Coronary artery (tissue), 2 donors: Measurements from ENCODE around the gene IL1R1.
"Not testable (repeated sequence)": the region's sequence is repeated elsewhere in the genome, so short reads cannot be mapped to it uniquely, and the experiment has no call there.

ENCODE experiments used
- DNase-seq: peaks from one replicate; pipeline ENCODE4 v3.0.0-alpha.2; 2017; ENCODE audit warnings: low spot score
- H3K27ac ChIP-seq, 2 donors: fragments of 200-600 bp; sonication (generic); one replicate each; pipeline ENCODE4 v1.5.1; 2016 to 2019
- H3K4me3 ChIP-seq: fragments of 200-600 bp; sonication (generic); 2 replicates; pipeline ENCODE4 v1.5.1; 2016; ENCODE audit warnings: mild to moderate bottlenecking, moderate library complexity
- TF ChIP-seq, protein P1 (sequence below): fragments of 200-600 bp; sonication (generic); IDR thresholded peaks from one replicate; pipeline ENCODE4 v1.5.1; 2019; ENCODE audit warnings: antibody characterized with exemption

IL1R1 gene

DNA sequence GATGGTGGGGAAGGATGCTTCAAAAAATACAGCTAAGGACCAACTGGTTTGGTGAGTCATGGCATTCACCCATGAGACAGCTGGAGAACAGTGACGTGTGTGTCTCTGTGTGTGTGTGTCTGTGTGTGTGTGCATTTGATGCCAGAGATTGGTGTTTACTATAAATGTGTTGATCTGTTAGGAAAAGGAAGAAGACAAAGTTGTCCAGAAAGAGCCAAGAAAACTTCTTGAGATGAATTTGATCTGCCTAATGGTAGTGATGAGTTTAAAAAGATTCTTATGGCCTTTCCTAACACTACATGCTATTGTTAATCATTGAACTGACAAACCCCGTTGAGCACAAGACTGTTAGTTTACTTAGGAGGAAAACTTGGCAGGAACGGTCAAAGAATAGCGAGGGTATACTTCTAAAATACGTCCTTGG lies 36.4 kb upstream of the IL1R1 start:
- DNase-seq, result no peak
- H3K27ac ChIP-seq, result no peak overlapping the region
- H3K4me3 ChIP-seq, result peak overlapping the region; percentile 20
- TF ChIP-seq, protein P1, sequence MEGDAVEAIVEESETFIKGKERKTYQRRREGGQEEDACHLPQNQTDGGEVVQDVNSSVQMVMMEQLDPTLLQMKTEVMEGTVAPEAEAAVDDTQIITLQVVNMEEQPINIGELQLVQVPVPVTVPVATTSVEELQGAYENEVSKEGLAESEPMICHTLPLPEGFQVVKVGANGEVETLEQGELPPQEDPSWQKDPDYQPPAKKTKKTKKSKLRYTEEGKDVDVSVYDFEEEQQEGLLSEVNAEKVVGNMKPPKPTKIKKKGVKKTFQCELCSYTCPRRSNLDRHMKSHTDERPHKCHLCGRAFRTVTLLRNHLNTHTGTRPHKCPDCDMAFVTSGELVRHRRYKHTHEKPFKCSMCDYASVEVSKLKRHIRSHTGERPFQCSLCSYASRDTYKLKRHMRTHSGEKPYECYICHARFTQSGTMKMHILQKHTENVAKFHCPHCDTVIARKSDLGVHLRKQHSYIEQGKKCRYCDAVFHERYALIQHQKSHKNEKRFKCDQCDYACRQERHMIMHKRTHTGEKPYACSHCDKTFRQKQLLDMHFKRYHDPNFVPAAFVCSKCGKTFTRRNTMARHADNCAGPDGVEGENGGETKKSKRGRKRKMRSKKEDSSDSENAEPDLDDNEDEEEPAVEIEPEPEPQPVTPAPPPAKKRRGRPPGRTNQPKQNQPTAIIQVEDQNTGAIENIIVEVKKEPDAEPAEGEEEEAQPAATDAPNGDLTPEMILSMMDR, result no peak

DNA sequence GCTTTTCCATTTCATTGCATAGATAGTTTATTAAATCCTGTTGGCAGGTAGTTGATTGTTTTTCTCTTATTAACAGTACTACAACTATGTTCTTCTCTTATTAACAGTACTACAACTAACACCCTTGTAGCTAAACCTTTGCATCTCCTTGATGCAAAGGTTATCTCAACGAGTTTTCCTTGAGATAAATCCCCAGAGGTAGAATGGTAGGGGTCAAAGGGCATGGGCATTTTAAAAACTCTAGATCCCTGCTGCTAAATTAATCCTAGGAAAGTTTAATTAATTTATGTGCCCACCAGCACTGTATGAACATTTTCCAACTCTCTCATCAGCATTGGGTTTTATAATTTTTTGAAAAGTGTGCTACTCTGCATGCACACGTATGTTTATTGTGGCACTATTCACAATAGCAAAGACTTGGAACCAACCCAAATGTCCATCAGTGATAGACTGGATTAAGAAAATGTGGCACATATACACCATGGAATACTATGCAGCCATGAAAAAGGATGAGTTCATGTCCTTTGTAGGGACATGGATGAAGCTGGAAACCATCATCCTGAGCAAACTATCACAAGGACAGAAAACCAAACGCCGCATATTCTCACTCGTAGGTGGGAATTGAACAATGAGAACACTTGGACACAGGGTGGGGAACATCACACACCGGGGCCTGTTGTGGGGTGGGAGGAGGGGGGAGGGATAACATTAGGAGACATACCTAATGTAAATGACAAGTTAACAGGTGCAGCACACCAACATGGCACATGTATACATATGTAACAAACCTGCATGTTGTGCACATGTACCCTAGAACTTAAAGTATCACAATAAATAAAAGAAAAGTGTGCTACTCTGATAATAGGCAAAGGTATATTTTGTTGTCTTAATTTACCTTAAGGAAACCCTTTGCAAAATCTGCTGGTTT lies 35.5 kb upstream of the IL1R1 start:
- not testable (repeated sequence) for H3K4me3 ChIP-seq, H3K27ac ChIP-seq, DNase-seq

DNA sequence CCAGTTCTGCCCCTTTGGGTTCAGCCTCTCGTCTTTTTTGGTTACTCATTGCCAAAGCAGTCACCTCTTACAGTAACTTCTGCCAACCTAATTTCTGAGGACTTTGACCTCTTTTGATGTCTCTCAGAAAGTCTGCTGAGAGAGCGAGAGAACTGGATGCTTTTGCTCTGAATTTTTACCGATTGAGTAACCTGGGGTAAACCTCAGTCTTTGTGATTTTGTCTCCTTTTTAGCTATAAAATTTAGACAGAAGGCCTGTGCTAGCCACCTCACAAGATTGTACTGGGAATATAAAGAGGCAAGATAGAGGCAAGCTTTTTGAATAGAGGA lies 34.8 kb upstream of the IL1R1 start:
- TF ChIP-seq, protein P1, result no peak
- DNase-seq, result no peak
- no peak overlapping the region for H3K27ac ChIP-seq
- no peak overlapping the region for H3K4me3 ChIP-seq

DNA sequence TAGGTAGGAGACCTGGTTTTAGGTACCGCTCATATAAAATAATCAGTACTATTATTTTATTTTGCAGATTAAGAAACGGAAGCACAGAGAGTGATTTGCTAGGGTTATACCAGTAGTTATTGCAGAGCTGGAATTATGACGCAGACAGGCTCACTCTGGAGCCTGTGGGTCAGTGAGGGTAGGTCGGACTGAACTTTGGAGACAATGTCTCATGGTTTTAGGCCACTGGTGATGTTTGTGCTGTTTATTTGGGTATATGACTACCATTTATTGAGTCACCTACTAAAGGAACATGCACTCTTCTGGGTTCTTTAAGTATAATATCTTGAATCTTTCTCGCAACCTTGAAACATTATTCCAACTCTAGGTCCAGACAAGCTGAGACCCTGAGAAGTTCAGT lies 33.5 kb upstream of the IL1R1 start:
- Histone ChIP-seq H3K4me3 (no peak overlapping the region), H3K27ac (no peak overlapping the region)
- DNase-seq, result no peak
- TF ChIP-seq, protein P1, result no peak

DNA sequence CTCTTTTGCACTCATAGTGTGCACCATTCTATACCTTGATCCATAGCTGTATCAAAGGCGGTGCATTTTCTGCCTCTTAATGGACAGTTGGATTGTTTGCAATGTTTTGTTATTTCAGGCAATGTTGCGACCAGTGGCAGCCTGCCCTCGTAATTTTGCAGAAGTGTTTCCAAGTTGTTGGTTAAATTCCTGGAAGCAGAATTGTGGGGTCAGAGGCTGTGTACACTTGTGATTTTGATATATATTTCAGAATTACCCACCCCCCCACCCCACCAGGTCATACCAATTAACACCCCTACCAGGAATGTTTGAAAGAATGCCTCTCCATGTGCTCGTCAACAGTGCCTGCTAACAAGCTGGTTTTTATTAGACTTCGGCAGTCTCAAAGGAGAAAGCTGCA lies 32.4 kb upstream of the IL1R1 start:
- no peak overlapping the region for H3K4me3 ChIP-seq
- TF ChIP-seq, protein P1, result no peak
- no peak for DNase-seq
- H3K27ac ChIP-seq, result no peak overlapping the region

DNA sequence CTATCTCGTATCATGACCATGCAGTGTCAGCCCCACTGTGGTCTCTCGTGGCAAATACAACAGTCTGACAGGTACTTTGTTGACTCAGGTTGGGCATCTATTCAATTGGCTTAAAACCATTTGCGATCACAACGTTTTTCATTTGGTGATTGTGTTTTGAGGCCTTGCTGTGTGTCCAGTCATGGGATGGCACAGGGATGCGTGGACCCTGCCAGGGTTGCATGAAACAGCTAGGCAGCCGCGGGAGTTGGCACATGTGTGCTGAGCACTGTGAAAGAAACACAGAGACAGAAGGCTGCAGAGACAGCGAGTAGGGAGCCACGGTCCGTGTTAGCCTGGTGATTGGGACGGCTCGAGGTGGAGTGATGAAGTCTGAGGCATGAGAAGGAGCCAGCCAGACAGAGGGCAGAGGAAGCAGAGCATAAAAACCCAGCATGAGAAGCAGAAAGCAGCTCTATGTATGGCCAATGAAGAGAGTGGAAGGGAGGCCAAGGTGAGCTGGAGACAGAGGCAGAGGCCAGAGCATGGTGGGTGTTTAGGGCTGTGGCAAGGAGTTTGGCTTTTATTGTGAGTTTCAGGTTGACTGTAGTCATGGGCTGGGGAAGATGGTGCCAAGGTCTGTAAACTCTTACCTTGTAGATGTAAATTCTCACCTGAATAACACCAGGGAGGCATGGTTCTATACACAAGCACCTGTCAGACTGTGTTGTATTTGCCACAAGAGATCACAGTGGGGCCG lies 31.8 kb upstream of the IL1R1 start:
- H3K4me3 ChIP-seq, result no peak overlapping the region
- no peak overlapping the region for H3K27ac ChIP-seq
- no peak for DNase-seq
- TF ChIP-seq, protein P1, result no peak

DNA sequence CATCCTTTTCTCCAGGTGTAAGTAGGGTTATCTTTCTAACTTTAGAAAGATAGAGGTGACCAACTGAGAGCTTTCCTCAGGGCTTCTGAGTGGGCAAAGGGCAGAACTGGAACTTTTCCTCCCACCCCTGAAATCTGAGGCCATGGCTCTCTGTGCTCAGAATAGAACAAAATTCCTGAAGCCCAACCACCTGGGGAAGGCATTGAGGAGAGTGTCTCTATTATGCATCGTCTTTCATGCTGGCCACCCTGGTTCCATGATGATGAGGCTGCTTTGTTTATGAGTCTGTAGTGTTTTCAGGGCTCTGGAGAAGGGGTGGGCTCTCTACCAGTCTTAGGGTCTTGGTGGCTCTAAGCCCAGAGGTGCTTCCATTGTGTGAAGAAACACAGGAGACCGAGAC lies 30.7 kb upstream of the IL1R1 start:
- Histone ChIP-seq H3K27ac (no peak overlapping the region), H3K4me3 (no peak overlapping the region)
- TF ChIP-seq, protein P1, result no peak
- no peak for DNase-seq
